ENCODE data around the gene PRRX2. TPM values are rescaled to one million over a fixed set of nuclear protein-coding genes. Genes with fewer than 3 reads are reported as not detected.
"Not testable (repeated sequence)": the region's sequence is repeated elsewhere in the genome, so short reads cannot be mapped to it uniquely, and the experiment has no call there.

The PRRX2 gene
- total RNA-seq, 1 donor from 2014 or later, result 5.1 TPM

DNA sequence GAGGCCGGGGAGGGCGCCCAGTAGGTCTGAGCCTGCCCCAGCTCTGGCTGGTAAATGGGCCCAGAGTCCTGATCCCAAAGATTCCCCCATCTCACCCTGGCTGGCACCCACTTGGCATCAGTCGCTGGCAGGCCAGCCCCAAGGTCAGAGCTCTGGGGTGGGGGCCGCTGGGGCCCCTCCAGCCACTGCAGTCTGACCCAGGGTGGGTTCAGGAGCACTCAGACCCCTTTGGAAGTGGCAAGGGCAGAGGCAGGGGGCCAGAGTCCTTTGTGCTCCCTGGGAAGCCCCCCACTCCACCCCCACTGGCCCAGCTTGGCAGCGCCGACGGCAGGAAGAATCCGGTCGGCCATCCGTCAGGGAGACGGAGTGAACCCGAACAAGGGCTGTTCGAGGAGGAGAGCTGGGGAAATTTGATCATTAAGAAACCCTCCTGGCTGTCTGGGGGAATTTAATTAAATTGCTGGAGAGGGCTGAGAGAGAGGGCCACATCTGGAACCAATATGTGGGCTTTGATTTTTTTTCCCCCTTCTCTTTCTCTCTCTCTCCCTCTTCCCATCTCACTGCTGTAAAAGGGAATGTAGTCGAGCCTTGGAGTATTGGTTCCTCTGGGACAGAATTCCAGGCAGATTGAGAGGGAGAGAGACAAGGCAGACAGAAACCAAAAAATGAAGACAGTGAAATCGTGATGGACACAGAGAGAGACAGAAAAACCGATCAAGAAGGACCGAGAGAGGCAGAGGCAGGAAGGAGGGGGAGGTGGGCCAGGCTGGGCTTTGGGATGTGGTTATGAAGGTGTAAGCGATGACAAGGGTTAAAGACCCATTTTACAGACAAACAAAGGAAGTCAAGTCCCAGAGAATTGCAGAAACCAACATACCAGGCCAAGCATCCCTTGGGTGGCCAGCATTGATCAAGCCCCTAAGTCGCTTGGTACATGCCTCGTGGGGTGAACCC, 15.4 kb upstream of the PRRX2 start:
- no peak for DNase-seq (ENCODE audit: low spot score)
- no peak overlapping the region for H3K27ac Mint-ChIP-seq
- no peaks in the 10 kb centered on the region for H3K4me1 Mint-ChIP-seq (ENCODE audit: low read depth)
- no peak overlapping the region for H3K4me3 Mint-ChIP-seq (ENCODE audit: low read depth)
- H3K27me3 Mint-ChIP-seq (ENCODE audit: low read depth), result peaks cover 1% of the 10 kb centered on the region
- H3K9me3 Mint-ChIP-seq, result no peaks in the 10 kb centered on the region
- no peaks in the 10 kb centered on the region for H3K36me3 Mint-ChIP-seq (ENCODE audit: low read depth)
- intact Hi-C loops (cut with micrococcal nuclease), result no loop called here

DNA sequence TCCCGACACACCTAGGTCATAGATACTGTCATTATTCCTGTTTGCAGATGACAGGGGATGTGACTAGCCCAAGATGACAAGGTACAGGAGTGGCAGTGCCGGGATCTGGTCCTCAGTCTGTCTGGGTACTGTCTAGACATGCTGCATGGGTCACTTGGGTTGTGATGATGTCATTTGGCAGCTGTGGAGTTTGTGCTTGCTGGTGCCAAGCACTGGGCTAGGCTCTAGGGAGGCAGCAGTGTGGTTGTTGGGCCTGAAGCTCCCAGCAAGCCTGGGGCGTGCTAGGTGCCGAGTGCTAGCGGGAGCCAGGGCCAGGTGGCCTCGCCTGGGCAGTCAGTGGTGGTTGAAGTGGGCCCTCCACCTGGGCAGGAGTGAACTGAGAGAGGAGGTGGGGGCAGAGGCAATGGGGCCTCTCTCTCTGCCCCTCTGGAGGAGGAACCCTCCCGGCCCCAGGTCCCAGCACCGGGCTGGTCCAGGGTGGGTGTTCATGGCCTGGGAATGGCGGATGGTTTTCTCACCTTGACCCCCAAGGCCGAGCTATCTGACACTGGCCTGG, 14.7 kb upstream of the PRRX2 start:
- Mint-ChIP-seq H3K27ac (no peak overlapping the region), H3K36me3 (ENCODE audit: low read depth) (no peaks in the 10 kb centered on the region), H3K4me1 (ENCODE audit: low read depth) (no peaks in the 10 kb centered on the region), H3K27me3 (ENCODE audit: low read depth) (peaks cover 1% of the 10 kb centered on the region), H3K9me3 (no peaks in the 10 kb centered on the region), H3K4me3 (ENCODE audit: low read depth) (no peak overlapping the region)
- intact Hi-C loops (cut with micrococcal nuclease), result no loop called here
- no peak for DNase-seq (ENCODE audit: low spot score)

GRCh38 chr9:129653823-129654553, 11.5 kb upstream of the PRRX2 start:
- H3K36me3 Mint-ChIP-seq (ENCODE audit: low read depth), result no peaks in the 10 kb centered on the region

DNA sequence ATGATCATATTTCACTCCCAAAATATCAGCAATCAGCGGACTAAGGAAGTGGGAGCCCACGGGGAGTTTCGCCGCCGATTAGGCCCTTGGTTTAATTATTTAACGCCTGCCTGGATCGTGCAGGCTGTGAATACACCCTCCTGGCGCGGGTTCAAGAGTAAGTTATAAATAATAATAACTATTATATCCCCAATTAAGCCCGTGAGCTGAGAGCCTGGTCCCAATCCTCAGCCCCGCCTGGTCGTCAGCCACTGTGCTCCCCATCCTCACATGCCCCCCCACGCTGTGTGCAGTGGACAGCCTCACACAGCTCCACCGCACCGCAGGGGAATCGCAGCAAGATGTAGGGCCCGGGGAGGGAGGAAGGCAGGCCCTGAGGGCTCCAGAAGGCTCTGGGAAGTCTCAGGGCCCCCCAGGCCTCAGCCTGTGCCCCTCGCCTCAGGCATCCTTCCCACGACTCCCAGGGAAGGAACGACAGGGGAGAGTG, 10.8 kb upstream of the PRRX2 start:
- Mint-ChIP-seq H3K27me3 (ENCODE audit: low read depth) (peaks cover 3% of the 10 kb centered on the region), H3K36me3 (ENCODE audit: low read depth) (no peaks in the 10 kb centered on the region)

More at GRCh38 chr9:129653823-129654553, 11.5 kb upstream of the PRRX2 start:
- no peak overlapping the region for H3K4me3 Mint-ChIP-seq (ENCODE audit: low read depth)
- H3K27me3 Mint-ChIP-seq (ENCODE audit: low read depth), result peaks cover 3% of the 10 kb centered on the region
- intact Hi-C loops (cut with micrococcal nuclease), result no loop called here
- H3K9me3 Mint-ChIP-seq, result no peaks in the 10 kb centered on the region
- no peaks in the 10 kb centered on the region for H3K4me1 Mint-ChIP-seq (ENCODE audit: low read depth)
- no peak for DNase-seq (ENCODE audit: low spot score)
- no peak overlapping the region for H3K27ac Mint-ChIP-seq

GRCh38 chr9:129655154-129655553, 10.3 kb upstream of the PRRX2 start:
- no peaks in the 10 kb centered on the region for H3K9me3 Mint-ChIP-seq
- H3K27ac Mint-ChIP-seq, result no peak overlapping the region
- H3K4me1 Mint-ChIP-seq (ENCODE audit: low read depth), result no peaks in the 10 kb centered on the region

More for the DNA sequence above, 10.8 kb upstream of the PRRX2 start:
- intact Hi-C loops (cut with micrococcal nuclease), result no loop called here
- Mint-ChIP-seq H3K4me1 (ENCODE audit: low read depth) (no peaks in the 10 kb centered on the region), H3K4me3 (ENCODE audit: low read depth) (no peak overlapping the region), H3K27ac (no peak overlapping the region), H3K9me3 (no peaks in the 10 kb centered on the region)
- DNase-seq (ENCODE audit: low spot score), result no peak

GRCh38 chr9:129655696-129656095, 9.8 kb upstream of the PRRX2 start:
- H3K27ac Mint-ChIP-seq, result no peak overlapping the region
- H3K36me3 Mint-ChIP-seq (ENCODE audit: low read depth), result no peaks in the 10 kb centered on the region
- H3K4me3 Mint-ChIP-seq (ENCODE audit: low read depth), result no peak overlapping the region
- DNase-seq (ENCODE audit: low spot score), result no peak
- no peaks in the 10 kb centered on the region for H3K9me3 Mint-ChIP-seq
- intact Hi-C loops (cut with micrococcal nuclease), result no loop called here
- H3K4me1 Mint-ChIP-seq (ENCODE audit: low read depth), result no peaks in the 10 kb centered on the region
- peaks cover 3% of the 10 kb centered on the region for H3K27me3 Mint-ChIP-seq (ENCODE audit: low read depth)

More at GRCh38 chr9:129655154-129655553, 10.3 kb upstream of the PRRX2 start:
- intact Hi-C loops (cut with micrococcal nuclease), result no loop called here
- no peak for DNase-seq (ENCODE audit: low spot score)
- no peaks in the 10 kb centered on the region for H3K36me3 Mint-ChIP-seq (ENCODE audit: low read depth)
- peaks cover 3% of the 10 kb centered on the region for H3K27me3 Mint-ChIP-seq (ENCODE audit: low read depth)
- no peak overlapping the region for H3K4me3 Mint-ChIP-seq (ENCODE audit: low read depth)

- H3K27ac Mint-ChIP-seq, result no peak overlapping the region
- peaks cover 11% of the 10 kb centered on the region for H3K27me3 Mint-ChIP-seq (ENCODE audit: low read depth)
- H3K36me3 Mint-ChIP-seq (ENCODE audit: low read depth), result no peaks in the 10 kb centered on the region
- no peak overlapping the region for H3K4me3 Mint-ChIP-seq (ENCODE audit: low read depth)
- intact Hi-C loops (cut with micrococcal nuclease), result no loop called here
- no peaks in the 10 kb centered on the region for H3K9me3 Mint-ChIP-seq
- DNase-seq (ENCODE audit: low spot score), result no peak
- no peaks in the 10 kb centered on the region for H3K4me1 Mint-ChIP-seq (ENCODE audit: low read depth)
These were observed 8.6 kb upstream of the PRRX2 start for GRCh38 chr9:129656795-129657390.

- Mint-ChIP-seq H3K4me3 (ENCODE audit: low read depth) (no peak overlapping the region), H3K9me3 (no peaks in the 10 kb centered on the region), H3K27ac (no peak overlapping the region), H3K36me3 (ENCODE audit: low read depth) (no peaks in the 10 kb centered on the region), H3K27me3 (ENCODE audit: low read depth) (peaks cover 18% of the 10 kb centered on the region), H3K4me1 (ENCODE audit: low read depth) (peaks cover 3% of the 10 kb centered on the region)
- DNase-seq (ENCODE audit: low spot score), result no peak
- intact Hi-C loops (cut with micrococcal nuclease), result no loop called here
These were observed 4.4 kb upstream of the PRRX2 start for GRCh38 chr9:129661029-129661428.

- H3K9me3 Mint-ChIP-seq; H3K4me3 Mint-ChIP-seq (ENCODE audit: low read depth); intact Hi-C loops (cut with micrococcal nuclease); DNase-seq (ENCODE audit: low spot score); H3K36me3 Mint-ChIP-seq (ENCODE audit: low read depth); H3K4me1 Mint-ChIP-seq (ENCODE audit: low read depth); H3K27ac Mint-ChIP-seq: not testable (repeated sequence)
- peaks cover 22% of the 10 kb centered on the region for H3K27me3 Mint-ChIP-seq (ENCODE audit: low read depth)
These were observed 3.2 kb upstream of the PRRX2 start for GRCh38 chr9:129662239-129662638.

GRCh38 chr9:129664746-129665388, 580 bp upstream of the PRRX2 start:
- Mint-ChIP-seq H3K27ac (no peak overlapping the region), H3K36me3 (ENCODE audit: low read depth) (no peaks in the 10 kb centered on the region), H3K4me1 (ENCODE audit: low read depth) (peaks cover 5% of the 10 kb centered on the region), H3K4me3 (ENCODE audit: low read depth) (peak overlapping the region; percentile 72), H3K27me3 (ENCODE audit: low read depth) (peaks cover 25% of the 10 kb centered on the region), H3K9me3 (no peaks in the 10 kb centered on the region)
- DNase-seq (ENCODE audit: low spot score), result no peak
- intact Hi-C loops (cut with micrococcal nuclease), result no loop called here

- Mint-ChIP-seq H3K9me3 (no peaks in the 10 kb centered on the region), H3K36me3 (ENCODE audit: low read depth) (no peaks in the 10 kb centered on the region), H3K27ac (no peak overlapping the region), H3K27me3 (ENCODE audit: low read depth) (peaks cover 22% of the 10 kb centered on the region), H3K4me1 (ENCODE audit: low read depth) (peaks cover 6% of the 10 kb centered on the region), H3K4me3 (ENCODE audit: low read depth) (peak overlapping the region; percentile 37)
- DNase-seq (ENCODE audit: low spot score), result no peak
- intact Hi-C loops (cut with micrococcal nuclease), result no loop called here
These were observed 520 bp downstream of the PRRX2 start for GRCh38 chr9:129665814-129666520.

DNA sequence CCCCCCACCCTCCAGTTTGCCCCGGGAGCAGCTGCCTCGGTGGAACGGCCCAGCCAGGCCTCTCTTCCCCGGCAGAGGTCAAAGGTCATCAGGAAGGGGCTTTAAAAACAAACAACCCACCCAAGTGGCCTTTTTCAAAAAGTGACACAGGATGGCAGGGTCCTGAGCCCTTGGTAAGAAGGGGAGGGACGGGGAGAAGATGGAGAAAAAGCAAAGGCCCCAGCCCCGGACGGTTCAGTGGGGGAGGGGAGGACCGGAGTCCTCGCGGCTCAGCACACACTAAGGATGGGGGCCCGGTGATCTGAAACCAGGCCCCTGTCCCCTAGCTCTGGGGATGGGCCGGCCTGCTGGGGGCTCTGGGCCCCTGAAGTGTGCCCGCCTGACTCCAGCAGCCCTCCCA, 1.1 kb downstream of the PRRX2 start:
- no peak overlapping the region for H3K27ac Mint-ChIP-seq
- H3K27me3 Mint-ChIP-seq (ENCODE audit: low read depth), result peaks cover 17% of the 10 kb centered on the region
- no peaks in the 10 kb centered on the region for H3K9me3 Mint-ChIP-seq
- no peak for DNase-seq (ENCODE audit: low spot score)
- peaks cover 10% of the 10 kb centered on the region for H3K4me1 Mint-ChIP-seq (ENCODE audit: low read depth)
- no peaks in the 10 kb centered on the region for H3K36me3 Mint-ChIP-seq (ENCODE audit: low read depth)
- intact Hi-C loops (cut with micrococcal nuclease), result no loop called here
- peak overlapping the region; percentile 8 for H3K4me3 Mint-ChIP-seq (ENCODE audit: low read depth)
